ENCODE results near the gene IFNK.

Gene IFNK

DNA sequence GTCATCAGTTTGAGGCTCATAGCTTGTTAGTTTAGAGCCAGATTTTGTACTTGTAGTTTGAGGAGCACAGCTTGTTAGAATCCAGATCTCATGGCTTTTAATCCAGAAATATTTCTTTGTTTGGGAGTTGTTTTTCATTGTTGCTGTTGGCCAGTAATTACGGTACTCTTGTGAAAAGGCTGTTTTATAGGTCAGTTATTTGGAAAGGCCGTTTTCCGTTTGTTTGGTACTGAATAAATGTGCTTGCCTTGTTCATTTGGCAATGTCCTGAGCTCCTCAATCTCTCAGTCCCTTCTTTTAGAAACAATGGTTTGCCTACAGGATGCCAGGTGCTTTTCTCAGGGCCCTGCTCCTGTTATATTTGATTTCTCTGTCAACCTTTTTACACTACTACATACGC is 10.0 kb downstream of the IFNK start:
- no peaks in the 10 kb centered on the region for H3K27me3 ChIP-seq (replicated peaks)
- no peaks in the 10 kb centered on the region for H3K36me3 ChIP-seq (replicated peaks)
- no peak for DNase-seq
- no peak overlapping the region for H3K4me3 ChIP-seq (ENCODE audit: low read depth, low read length)
- in situ Hi-C loops (cut with HindIII; ENCODE audit: low pct_ligation_motif_present, low sequenced_read_pairs) = no loop called here
- H3K27ac ChIP-seq = no peak overlapping the region
- no peak for TF ChIP-seq CTCF (IDR thresholded peaks at IDR 0.05; ENCODE audit: low read depth, low read length, missing control alignments)

- no peaks in the 10 kb centered on the region for H3K36me3 ChIP-seq (replicated peaks)
- no peak overlapping the region for H3K4me3 ChIP-seq (ENCODE audit: low read depth, low read length)
- no peak for DNase-seq
- no peak overlapping the region for H3K27ac ChIP-seq
- H3K27me3 ChIP-seq (replicated peaks) = no peaks in the 10 kb centered on the region
- TF ChIP-seq CTCF (IDR thresholded peaks at IDR 0.05; ENCODE audit: low read depth, low read length, missing control alignments) = no peak
- in situ Hi-C loops (cut with HindIII; ENCODE audit: low pct_ligation_motif_present, low sequenced_read_pairs) = no loop called here
These were observed 10.6 kb downstream of the IFNK start for GRCh38 chr9:27534658-27535209.

- H3K27me3 ChIP-seq (replicated peaks) = no peaks in the 10 kb centered on the region
- TF ChIP-seq CTCF (IDR thresholded peaks at IDR 0.05; ENCODE audit: low read depth, low read length, missing control alignments) = peak; percentile 38
- no peak for DNase-seq
- H3K36me3 ChIP-seq (replicated peaks) = no peaks in the 10 kb centered on the region
- no peak overlapping the region for H3K27ac ChIP-seq
- no peak overlapping the region for H3K4me3 ChIP-seq (ENCODE audit: low read depth, low read length)
- in situ Hi-C loops (cut with HindIII; ENCODE audit: low pct_ligation_motif_present, low sequenced_read_pairs) = no loop called here
These were observed 11.6 kb downstream of the IFNK start for GRCh38 chr9:27535701-27536118.

DNA sequence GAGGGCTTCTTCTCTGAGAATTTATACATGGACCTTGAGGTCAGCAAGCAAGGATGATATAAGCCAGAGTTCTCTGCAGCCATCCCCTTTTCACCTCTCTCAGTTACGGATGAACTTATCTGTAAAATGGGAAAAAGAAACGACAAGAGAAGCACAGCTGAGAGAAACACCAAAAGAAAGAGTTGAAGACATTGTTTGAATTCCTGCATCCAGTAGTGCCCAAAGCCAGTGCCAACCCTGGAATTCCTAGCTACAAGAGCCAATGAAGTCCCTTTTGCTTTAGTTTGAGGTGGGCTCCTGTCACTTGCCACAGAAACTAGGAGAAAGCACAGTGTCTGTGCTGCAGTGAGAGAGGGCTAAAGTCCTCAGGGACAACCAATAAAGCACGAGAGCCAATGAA is 12.1 kb downstream of the IFNK start:
- no peaks in the 10 kb centered on the region for H3K36me3 ChIP-seq (replicated peaks)
- H3K4me3 ChIP-seq (ENCODE audit: low read depth, low read length) = no peak overlapping the region
- no peak overlapping the region for H3K27ac ChIP-seq
- no peak for TF ChIP-seq CTCF (IDR thresholded peaks at IDR 0.05; ENCODE audit: low read depth, low read length, missing control alignments)
- no peak for DNase-seq
- no peaks in the 10 kb centered on the region for H3K27me3 ChIP-seq (replicated peaks)
- in situ Hi-C loops (cut with HindIII; ENCODE audit: low pct_ligation_motif_present, low sequenced_read_pairs) = no loop called here

DNA sequence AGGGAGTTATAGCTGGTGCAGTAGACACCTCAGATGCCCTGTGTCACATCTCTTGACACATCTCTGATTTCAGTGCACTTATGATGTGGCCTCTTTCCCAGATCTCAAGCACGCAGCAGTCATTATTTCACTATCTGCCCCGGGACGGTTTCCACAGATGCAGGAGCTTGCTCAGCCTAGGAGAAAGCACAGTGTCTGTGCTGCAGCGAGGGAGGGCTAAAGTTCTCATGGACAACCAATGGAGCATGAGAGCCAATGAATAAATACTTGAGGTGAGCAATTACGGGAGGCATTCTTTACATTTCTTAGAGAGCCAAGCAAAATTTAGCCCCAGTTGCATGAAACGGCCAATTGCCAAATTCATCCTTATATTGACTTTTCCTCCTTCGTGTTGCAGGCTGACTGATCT is 12.9 kb downstream of the IFNK start:
- H3K36me3 ChIP-seq (replicated peaks) = no peaks in the 10 kb centered on the region
- no peak overlapping the region for H3K27ac ChIP-seq
- no peak overlapping the region for H3K4me3 ChIP-seq (ENCODE audit: low read depth, low read length)
- no peak for DNase-seq
- in situ Hi-C loops (cut with HindIII; ENCODE audit: low pct_ligation_motif_present, low sequenced_read_pairs) = no loop called here
- no peaks in the 10 kb centered on the region for H3K27me3 ChIP-seq (replicated peaks)
- no peak for TF ChIP-seq CTCF (IDR thresholded peaks at IDR 0.05; ENCODE audit: low read depth, low read length, missing control alignments)

DNA sequence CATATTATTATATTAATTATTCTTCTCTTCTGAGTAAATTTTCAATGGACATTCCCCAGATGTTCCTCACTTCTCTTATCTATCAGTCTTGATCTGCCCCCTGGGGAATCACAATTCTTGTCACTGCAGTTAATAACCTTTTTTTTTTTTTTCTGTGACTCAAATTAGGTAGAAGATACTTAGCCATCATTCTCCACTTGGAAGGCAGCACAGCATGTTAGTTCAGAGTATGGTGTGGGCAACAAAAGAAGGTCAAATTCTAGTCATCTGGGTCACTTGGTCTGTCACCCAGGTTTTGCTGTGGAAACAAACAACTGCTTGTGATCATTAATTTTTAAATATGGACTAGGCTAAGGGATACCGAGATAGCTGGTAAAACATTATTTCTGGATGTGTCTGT is 13.7 kb downstream of the IFNK start:
- in situ Hi-C loops (cut with HindIII; ENCODE audit: low pct_ligation_motif_present, low sequenced_read_pairs) = no loop called here
- no peak for TF ChIP-seq CTCF (IDR thresholded peaks at IDR 0.05; ENCODE audit: low read depth, low read length, missing control alignments)
- no peaks in the 10 kb centered on the region for H3K36me3 ChIP-seq (replicated peaks)

More for the DNA sequence above, 13.7 kb downstream of the IFNK start:
- no peaks in the 10 kb centered on the region for H3K27me3 ChIP-seq (replicated peaks)
- no peak overlapping the region for H3K4me3 ChIP-seq (ENCODE audit: low read depth, low read length)
- DNase-seq = no peak
- H3K27ac ChIP-seq = no peak overlapping the region
